HG02623 (cell line): ENCODE results near the gene FOXC1.

Experiments
- ATAC-seq: cut with Tn5 transposase; IDR thresholded peaks from one replicate; pipeline ENCODE4 v1.9.1; 2021; ENCODE audit warnings: moderate library complexity; ENCODE audit not compliant: unreplicated experiment

Gene FOXC1

GRCh38 chr6:1584146-1584545 is 25.6 kb upstream of the FOXC1 start:
- ATAC-seq, result no peak

DNA sequence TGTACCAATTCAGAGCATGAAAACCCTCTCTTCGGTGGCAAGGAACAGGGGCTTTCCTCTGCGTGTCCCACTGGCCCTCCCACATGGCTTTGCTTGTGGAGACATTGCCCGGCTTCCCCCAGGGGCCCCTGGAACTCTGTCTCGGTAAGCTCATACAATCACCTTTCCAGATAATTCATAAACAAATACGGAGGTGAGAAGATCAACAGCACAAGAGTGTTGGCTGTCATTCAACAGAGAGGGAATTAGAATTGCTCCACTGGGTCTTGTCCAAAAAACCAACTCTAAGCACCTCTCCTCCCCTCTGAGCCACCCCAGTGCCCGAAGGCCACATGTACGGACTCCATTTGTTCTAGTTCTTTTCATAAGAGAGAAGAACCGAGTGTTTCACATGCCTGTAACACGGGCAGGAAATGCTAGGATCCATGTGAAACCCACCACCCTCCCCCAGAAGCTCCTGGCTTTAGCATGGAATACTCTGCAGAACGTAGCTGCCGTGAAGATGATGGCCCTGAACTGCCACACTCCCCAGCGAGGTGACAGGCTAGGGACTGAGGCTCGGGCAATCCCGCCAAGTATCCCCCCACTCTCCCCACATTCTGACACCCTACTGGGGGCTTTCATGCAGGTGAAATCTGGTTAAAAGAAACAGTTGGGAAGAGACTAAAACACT is 24.6 kb upstream of the FOXC1 start:
- ATAC-seq, result no peak

GRCh38 chr6:1585669-1586049 is 24.1 kb upstream of the FOXC1 start:
- no peak for ATAC-seq

- ATAC-seq, result no peak
Measured at GRCh38 chr6:1586256-1586655, 23.5 kb upstream of the FOXC1 start.

- no peak for ATAC-seq
Measured at GRCh38 chr6:1586861-1587450, 22.8 kb upstream of the FOXC1 start.

- no peak for ATAC-seq
Measured at GRCh38 chr6:1587546-1587945, 22.2 kb upstream of the FOXC1 start.

DNA sequence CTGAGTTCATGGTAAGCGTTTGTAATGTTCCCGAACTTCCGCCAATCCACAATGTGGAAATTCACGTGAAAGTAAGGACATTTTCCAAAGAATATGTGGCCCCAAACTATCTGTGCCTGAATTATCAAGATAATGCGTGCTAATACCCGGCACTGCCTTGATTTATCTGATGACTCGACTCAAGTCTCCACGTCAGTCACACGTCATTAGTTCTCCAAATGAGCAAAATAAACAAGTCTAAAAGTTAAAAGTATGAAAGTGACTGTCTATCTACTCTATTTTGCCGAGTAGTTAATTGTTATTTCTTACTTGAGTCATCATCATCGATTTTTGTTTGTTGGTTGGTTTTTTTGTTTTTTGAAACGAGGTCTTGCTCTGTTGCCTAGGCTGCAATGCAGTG is 21.7 kb upstream of the FOXC1 start:
- ATAC-seq, result no peak

GRCh38 chr6:1589208-1589607 is 20.5 kb upstream of the FOXC1 start:
- no peak for ATAC-seq

DNA sequence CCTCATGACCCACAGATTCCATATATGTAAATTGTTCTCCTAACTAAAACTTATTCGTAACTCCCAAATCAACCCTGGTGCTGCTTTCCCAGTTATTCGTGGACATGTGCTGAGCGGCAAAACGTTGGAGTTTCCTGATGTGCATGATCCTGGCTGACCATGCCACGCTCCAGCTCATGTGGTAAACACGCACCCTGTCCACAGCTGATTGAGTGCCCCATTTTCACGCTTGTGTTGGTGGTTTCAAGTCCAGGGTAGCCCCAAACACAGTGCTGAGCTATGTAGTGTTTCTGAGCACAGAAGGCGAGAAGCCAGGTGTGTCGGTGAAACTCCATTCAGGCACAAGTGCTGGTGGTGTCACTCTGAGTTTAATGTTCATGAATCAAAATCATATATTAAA is 19.1 kb upstream of the FOXC1 start:
- no peak for ATAC-seq

- no peak for ATAC-seq
Measured at GRCh38 chr6:1591243-1591642, 18.5 kb upstream of the FOXC1 start.

- ATAC-seq, result no peak
Measured at GRCh38 chr6:1591926-1592325, 17.8 kb upstream of the FOXC1 start.

- ATAC-seq, result no peak
Measured at GRCh38 chr6:1592852-1593251, 16.9 kb upstream of the FOXC1 start.

DNA sequence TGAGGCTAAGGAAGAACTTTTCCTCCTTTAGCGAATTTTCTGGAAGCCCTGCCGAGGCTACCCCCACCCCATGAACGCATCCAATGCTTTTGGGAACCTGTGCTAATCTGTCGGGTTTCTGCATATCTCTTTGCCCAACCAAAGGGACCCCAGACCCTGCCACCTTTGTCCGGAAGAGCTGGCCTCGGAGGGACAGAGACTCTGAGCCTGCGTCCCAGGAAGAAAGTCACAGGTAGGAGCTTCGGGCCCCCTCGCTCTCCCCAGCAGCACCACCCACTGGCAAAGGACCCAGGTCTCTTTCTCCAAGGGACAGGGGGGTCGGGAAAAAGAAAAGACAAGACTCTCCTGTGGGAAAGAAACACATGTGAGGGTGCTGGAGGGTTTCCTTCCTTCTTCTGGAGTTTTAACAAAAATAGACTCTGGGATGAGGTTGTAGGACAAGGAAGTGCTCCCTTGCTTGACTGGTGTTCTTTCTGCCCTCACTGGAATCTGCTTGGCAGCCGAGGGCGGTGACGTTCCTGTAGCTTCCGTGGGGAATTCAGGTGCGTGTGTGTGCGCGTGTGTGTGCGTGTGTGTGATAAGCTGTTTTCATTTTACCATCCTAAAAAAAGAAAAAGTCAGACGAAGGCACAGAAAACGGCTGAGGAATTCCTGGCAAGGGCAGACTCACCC is 16.3 kb upstream of the FOXC1 start:
- no peak for ATAC-seq

GRCh38 chr6:1593958-1594314 is 15.8 kb upstream of the FOXC1 start:
- no peak for ATAC-seq

DNA sequence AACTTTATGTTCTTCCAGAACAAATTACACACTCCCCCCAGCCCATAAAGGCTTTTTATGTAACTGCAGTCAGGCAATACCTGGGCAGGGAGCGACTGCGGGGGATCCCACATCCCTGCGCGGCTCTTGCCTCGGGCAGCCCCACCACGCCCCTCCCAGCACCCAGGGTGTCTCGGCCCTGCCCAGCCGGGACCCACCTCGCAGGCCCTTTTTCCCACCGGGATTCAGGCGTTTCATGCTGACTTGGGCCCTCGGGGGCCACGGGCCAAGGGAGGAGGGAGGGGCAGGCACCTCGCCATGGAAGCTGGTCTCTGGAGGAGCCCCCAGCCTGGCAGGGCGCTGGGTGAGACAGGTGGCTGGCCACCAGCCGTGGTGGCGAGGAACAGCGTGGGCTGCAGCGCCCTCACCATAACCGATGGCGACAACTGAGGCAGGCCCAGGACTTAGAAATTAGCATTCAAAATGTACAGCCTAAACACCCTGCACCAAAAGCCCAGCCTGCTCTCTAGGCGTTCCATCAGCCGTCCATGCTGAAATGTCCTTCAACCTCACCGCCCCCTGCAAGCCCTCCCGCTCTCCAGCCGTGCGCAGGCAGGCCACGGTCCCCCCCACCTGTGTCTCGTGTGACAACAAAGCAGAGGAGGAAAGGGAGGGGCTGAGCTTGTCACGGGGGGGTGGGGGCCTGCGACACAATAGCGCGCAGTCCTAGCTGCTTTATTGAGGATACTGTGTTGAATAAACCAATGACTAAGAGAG is 15.1 kb upstream of the FOXC1 start:
- no peak for ATAC-seq

DNA sequence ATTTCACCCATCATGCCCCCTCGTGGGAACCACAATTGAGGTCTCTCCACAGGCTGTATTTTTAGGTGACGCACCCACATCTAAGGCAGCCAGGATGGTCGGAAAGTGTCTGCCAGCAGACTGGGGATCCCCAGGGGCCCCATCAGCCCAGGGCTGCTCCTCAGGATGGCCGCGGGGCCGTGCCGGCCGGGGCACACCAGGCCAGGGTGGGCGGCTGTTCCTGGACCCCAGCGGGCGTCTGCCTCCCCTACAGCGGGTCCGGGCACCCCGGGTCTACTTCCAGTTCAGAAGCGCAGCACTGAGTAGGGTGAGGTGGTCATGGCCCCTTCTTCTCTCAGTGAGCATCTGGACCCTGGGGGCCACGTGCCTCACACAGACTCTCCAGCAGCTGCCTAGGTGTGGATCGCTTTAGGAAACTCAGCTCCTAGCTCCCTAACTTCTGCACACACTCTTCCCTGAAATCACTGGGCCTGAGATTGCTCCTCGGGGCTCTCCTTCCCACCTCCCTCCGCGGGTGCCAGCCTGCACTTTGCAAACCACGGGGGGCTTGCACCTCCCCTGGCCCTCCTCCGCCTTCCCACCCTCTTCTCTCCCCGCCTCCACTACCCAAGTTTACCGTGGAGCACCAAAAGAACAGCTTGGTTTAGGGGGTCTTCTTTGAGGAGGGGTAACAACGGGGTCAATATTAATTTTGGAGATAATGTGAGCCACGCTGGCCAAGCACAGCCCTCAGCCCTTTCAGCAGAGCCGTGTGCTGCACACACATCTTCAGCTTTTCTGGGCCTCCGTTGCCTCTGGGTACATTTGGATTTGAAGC is 14.2 kb upstream of the FOXC1 start:
- no peak for ATAC-seq

- ATAC-seq, result peak; percentile 48
Measured at GRCh38 chr6:1596088-1596852, 13.4 kb upstream of the FOXC1 start.

DNA sequence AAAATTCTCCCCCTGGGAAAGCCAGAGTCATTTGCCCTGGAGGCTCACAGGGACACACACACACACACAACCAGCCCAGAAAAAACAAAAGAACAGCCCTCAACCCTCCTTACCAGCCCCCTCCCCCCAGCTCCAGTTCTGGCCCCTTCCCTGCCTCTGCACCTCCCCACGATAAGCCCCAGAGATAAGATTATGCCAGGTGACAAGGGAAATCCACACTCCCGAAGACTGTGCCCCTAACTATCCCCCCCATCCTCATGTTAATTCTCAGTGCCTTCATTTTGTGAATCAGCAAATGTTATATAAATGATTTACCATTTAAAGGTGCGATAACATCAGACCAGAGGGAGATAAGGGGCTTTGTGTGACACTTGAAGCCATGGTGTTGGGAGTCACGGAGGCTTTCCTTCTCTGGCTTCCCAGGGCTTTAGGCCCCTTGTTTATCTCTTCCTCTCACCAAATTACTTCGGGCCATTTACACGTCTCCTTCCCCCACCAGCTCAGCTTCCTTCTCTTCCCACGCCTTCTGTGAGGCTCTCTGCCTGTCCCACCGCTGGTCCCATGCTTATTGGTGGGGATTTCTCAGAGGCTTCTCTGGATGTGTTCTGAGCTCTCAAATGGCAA is 12.5 kb upstream of the FOXC1 start:
- ATAC-seq, result no peak

- no peak for ATAC-seq
Measured at GRCh38 chr6:1597924-1598323, 11.8 kb upstream of the FOXC1 start.

GRCh38 chr6:1598433-1598832 is 11.3 kb upstream of the FOXC1 start:
- no peak for ATAC-seq
